GM12878 (cell line): ENCODE results near the gene TEN1. TPM values are rescaled to one million over a fixed set of nuclear protein-coding genes. Genes with fewer than 3 reads are reported as not detected.
"Not testable (repeated sequence)": the region's sequence is repeated elsewhere in the genome, so short reads cannot be mapped to it uniquely, and the experiment has no call there.

Experiments used
- ATAC-seq: fragments of 200-7000 bp; cut with Tn5 transposase; 3 replicates; pipeline ENCODE4 v1.9.1; 2020; ENCODE audit warnings: mild to moderate bottlenecking, moderate library complexity
- BruUV-seq: library from RNA; stranded (reverse); fragments of 400-500 nt; replicated peaks from 2 replicates; lab custom pipeline; 2021; lab: Mats Ljungman, UMichigan
- CTCF ChIA-PET: fragments of 300-600 bp; sonication (Branson Sonifier 250); formaldehyde crosslinking; extraction: SDS; loops from one replicate; lab custom pipeline; 2021; ENCODE audit warnings: inconsistent platforms; lab: Yijun Ruan, JAX
- POLR2A ChIA-PET: fragments of 350-600 bp; formaldehyde crosslinking; extraction: SDS; loops from one replicate; lab custom pipeline; 2021; ENCODE audit warnings: inconsistent platforms; lab: Charles Lee
- RAD21 ChIA-PET: fragments of 300-600 bp; sonication (Branson Sonifier 250); formaldehyde crosslinking; loops from one replicate; lab custom pipeline; 2023; ENCODE audit warnings: antibody characterized with exemption; ENCODE audit not compliant: unreplicated experiment; lab: Charles Lee
- SMC1A ChIA-PET: fragments of 300-600 bp; sonication (Branson Sonifier 250); formaldehyde crosslinking; loops from one replicate; lab custom pipeline; 2023; ENCODE audit not compliant: unreplicated experiment, uncharacterized antibody; lab: Charles Lee
- DNase-seq: peaks from one replicate; pipeline ENCODE4 v3.0.0-alpha.2; 2011; ENCODE audit warnings: low read depth, low spot score
- FAIRE-seq: peaks from 3 replicates; lab custom pipeline; 2011; peaks lifted over from hg19 to GRCh38; lab: Jason Lieb, UNC
- H2AFZ ChIP-seq: 2 replicates; pipeline ENCODE4 v1.6.0; 2011; ENCODE audit warnings: low read depth, low read length, control low read depth; ENCODE audit not compliant: control insufficient read depth
- H3K27ac ChIP-seq: 2 replicates; pipeline ENCODE4 v1.5.1; 2011; ENCODE audit warnings: control low read depth; ENCODE audit not compliant: control insufficient read depth, insufficient read depth
- H3K27me3 ChIP-seq, 2 experiments: replicated peaks in 1 of 2; 2 replicates each; pipeline versions ENCODE4 v1.6.0 to v1.6.1; 2011; ENCODE audit warnings: low read length in 1 of 2; ENCODE audit not compliant: control insufficient read depth in 2 of 2, insufficient read depth in 2 of 2
- H3K36me3 ChIP-seq, 2 experiments: 2 replicates each; pipeline ENCODE4 v1.5.1; 2011; ENCODE audit warnings: low read length in 1 of 2; ENCODE audit not compliant: control insufficient read depth in 2 of 2, insufficient read depth in 2 of 2
- H3K4me1 ChIP-seq: 2 replicates; pipeline ENCODE4 v1.6.1; 2011; ENCODE audit warnings: mild to moderate bottlenecking, low read length, moderate library complexity, mixed read lengths; ENCODE audit not compliant: control insufficient read depth, insufficient read depth
- H3K4me2 ChIP-seq: 2 replicates; pipeline ENCODE4 v1.6.0; 2011; ENCODE audit warnings: control low read depth; ENCODE audit not compliant: control insufficient read depth, insufficient read depth
- H3K4me3 ChIP-seq: fragments of 200-600 bp; sonication (generic); 2 replicates; pipeline ENCODE4 v1.5.1; 2016
- H3K79me2 ChIP-seq: 2 replicates; pipeline ENCODE4 v1.6.0; 2011; ENCODE audit warnings: low read length; ENCODE audit not compliant: control insufficient read depth, insufficient read depth
- H3K9ac ChIP-seq: 2 replicates; pipeline ENCODE4 v1.8.0; 2011; ENCODE audit warnings: low read length, control low read depth, mixed read lengths; ENCODE audit not compliant: control insufficient read depth, insufficient read depth
- H3K9me3 ChIP-seq: replicated peaks from 3 replicates; pipeline ENCODE4 v1.5.1; 2011; ENCODE audit warnings: mild to moderate bottlenecking, low read length; ENCODE audit not compliant: control insufficient read depth, insufficient read depth
- H4K20me1 ChIP-seq: 2 replicates; pipeline ENCODE4 v1.6.0; 2011; ENCODE audit not compliant: control insufficient read depth, insufficient read depth
- PML ChIP-seq: IDR thresholded peaks from 2 replicates; pipeline ENCODE4 v1.6.1; 2012; ENCODE audit warnings: low read length, inconsistent platforms
- SREBF2 ChIP-seq: IDR thresholded peaks from 2 replicates; pipeline ENCODE4 v1.6.1; 2012; ENCODE audit warnings: mild to moderate bottlenecking, low read length
- WGBS: methylation state at CpG from one replicate; pipeline ENCODE4 v1.1.6; 2016; ENCODE audit warnings: low lambda C conversion rate; ENCODE audit not compliant: insufficient replicate concordance, insufficient coverage; ENCODE audit errors: missing lambda C conversion rate; 5-methylcytosine and 5-hydroxymethylcytosine counted together
- in situ Hi-C: fragments of 300-500 bp; cut with MboI; formaldehyde crosslinking; loops from 9 replicates; pipeline ENCODE4 v1.14.3; 2018; ENCODE audit warnings: mixed read lengths
- intact Hi-C: fragments of 100-400 bp; cut with micrococcal nuclease; formaldehyde crosslinking; loops from one replicate; pipeline ENCODE4 v1.14.2; 2022; ENCODE audit not compliant: unreplicated experiment
- polyA plus RNA-seq, 11 experiments: library from polyadenylated mRNA; depleted of rRNA in 4 of 11; unstranded in 6 of 11; stranded (reverse) in 5 of 11; fragments of >200 nt; fragmentation: Nextera tagmentation in 4 of 11; fragmentation: Illumina TruSeq in 1 of 11; extraction: Ambion mirVana in 4 of 11; extraction: Trizol in 1 of 11; gene quantifications; 1 replicate in 1 of 11; 2 replicates in 10 of 11; pipeline versions ENCODE4 v1.2.1 to v1.2.3, GENCODE V29; 2011 to 2016; ENCODE audit warnings: inconsistent platforms in 2 of 11, missing spikeins in 2 of 11, low read depth in 1 of 11
- total RNA-seq, 4 experiments: library from RNA; depleted of rRNA in 3 of 4; stranded (reverse); fragments of >200 nt in 3 of 4; fragmentation: Illumina TruSeq in 1 of 4; extraction: Trizol in 1 of 4; gene quantifications; 2 replicates each; pipeline versions ENCODE4 v1.2.1 to v1.2.3, GENCODE V29; 2013 to 2021

Gene TEN1
- total and polyA plus RNA-seq, 10 of the 15 experiments (the other 5 are each of a cell fraction or from before 2014, with no cell fraction given) = 1.1 to 33.1 (median 17.4) TPM

GRCh38 chr17:75970626-75971025 lies 8.4 kb upstream of the TEN1 start:
- intact Hi-C loops (no loop called here), in situ Hi-C loops (no loop called here)
- POLR2A ChIA-PET = interaction anchor here (0.7 kb wide), 1 partner anchor 299 kb away, joined by 4 read pairs; no protein-coding TSS in a partner anchor
- Histone ChIP-seq H3K79me2 (no peaks in the 10 kb centered on the region), H3K4me1 (no peaks in the 10 kb centered on the region), H3K27me3 (no peaks in the 10 kb centered on the region), H3K4me2 (no peak overlapping the region), H3K4me3 (no peak overlapping the region), H3K9ac (no peak overlapping the region), H3K9me3 (no peaks in the 10 kb centered on the region), H2AFZ (no peak overlapping the region), H4K20me1 (no peaks in the 10 kb centered on the region), H3K36me3 (no peaks in the 10 kb centered on the region), H3K27ac (no peak overlapping the region)
- TF ChIP-seq SREBF2 = no peak
- TF ChIP-seq PML = no peak
- BruUV-seq = no TSS peak
- ATAC-seq (no peak), FAIRE-seq (no peak), DNase-seq (no peak)
- 97% methylated on average over 7 of the region's 7 CpGs for WGBS
- RAD21 ChIA-PET = interaction anchor here (0.5 kb wide), 1 partner anchor 55 kb away, joined by 3 read pairs; no protein-coding TSS in a partner anchor
- CTCF ChIA-PET = interaction anchor here (1.3 kb wide), 2 partner anchors 9 to 11 kb away, joined by 3 to 4 read pairs; no protein-coding TSS in a partner anchor
- SMC1A ChIA-PET = interaction anchor here (1.0 kb wide), 1 partner anchor 33 kb away, joined by 3 read pairs; no protein-coding TSS in a partner anchor

GRCh38 chr17:75975187-75975586 lies 3.9 kb upstream of the TEN1 start:
- POLR2A ChIA-PET, in situ Hi-C loops, H3K4me2 ChIP-seq, H4K20me1 ChIP-seq, intact Hi-C loops, H3K36me3 ChIP-seq, SMC1A ChIA-PET, DNase-seq, CTCF ChIA-PET, H3K9ac ChIP-seq, H3K27ac ChIP-seq, ATAC-seq, H3K27me3 ChIP-seq, H3K9me3 ChIP-seq, RAD21 ChIA-PET, BruUV-seq, H3K4me3 ChIP-seq, H2AFZ ChIP-seq, FAIRE-seq, H3K4me1 ChIP-seq: not testable (repeated sequence)
- H3K79me2 ChIP-seq = peaks cover 14% of the 10 kb centered on the region
- WGBS = 88% methylated on average over 6 of the region's 6 CpGs
